GM12878 (cell line): ENCODE measurements around the gene KCNC4. TPM values are rescaled to one million over a fixed set of nuclear protein-coding genes. Genes with fewer than 3 reads are reported as not detected.

ENCODE experiments used
- ATAC-seq: fragments of 200-7000 bp; cut with Tn5 transposase; 3 replicates; pipeline ENCODE4 v1.9.1; 2020; ENCODE audit warnings: mild to moderate bottlenecking, moderate library complexity
- BruUV-seq: library from RNA; stranded (reverse); fragments of 400-500 nt; replicated peaks from 2 replicates; lab custom pipeline; 2021; lab: Mats Ljungman, UMichigan
- CTCF ChIA-PET: fragments of 300-600 bp; sonication (Branson Sonifier 250); formaldehyde crosslinking; extraction: SDS; loops from one replicate; lab custom pipeline; 2021; ENCODE audit warnings: inconsistent platforms; lab: Yijun Ruan, JAX
- POLR2A ChIA-PET: fragments of 350-600 bp; formaldehyde crosslinking; extraction: SDS; loops from one replicate; lab custom pipeline; 2021; ENCODE audit warnings: inconsistent platforms; lab: Charles Lee
- RAD21 ChIA-PET: fragments of 300-600 bp; sonication (Branson Sonifier 250); formaldehyde crosslinking; loops from one replicate; lab custom pipeline; 2023; ENCODE audit warnings: antibody characterized with exemption; ENCODE audit not compliant: unreplicated experiment; lab: Charles Lee
- SMC1A ChIA-PET: fragments of 300-600 bp; sonication (Branson Sonifier 250); formaldehyde crosslinking; loops from one replicate; lab custom pipeline; 2023; ENCODE audit not compliant: unreplicated experiment, uncharacterized antibody; lab: Charles Lee
- DNase-seq: peaks from one replicate; pipeline ENCODE4 v3.0.0-alpha.2; 2011; ENCODE audit warnings: low read depth, low spot score
- FAIRE-seq: peaks from 3 replicates; lab custom pipeline; 2011; peaks lifted over from hg19 to GRCh38; lab: Jason Lieb, UNC
- H2AFZ ChIP-seq: 2 replicates; pipeline ENCODE4 v1.6.0; 2011; ENCODE audit warnings: low read depth, low read length, control low read depth; ENCODE audit not compliant: control insufficient read depth
- H3K27ac ChIP-seq: 2 replicates; pipeline ENCODE4 v1.5.1; 2011; ENCODE audit warnings: control low read depth; ENCODE audit not compliant: control insufficient read depth, insufficient read depth
- H3K27me3 ChIP-seq, 2 experiments: replicated peaks in 1 of 2; 2 replicates each; pipeline versions ENCODE4 v1.6.0 to v1.6.1; 2011; ENCODE audit warnings: low read length in 1 of 2; ENCODE audit not compliant: control insufficient read depth in 2 of 2, insufficient read depth in 2 of 2
- H3K36me3 ChIP-seq, 2 experiments: 2 replicates each; pipeline ENCODE4 v1.5.1; 2011; ENCODE audit warnings: low read length in 1 of 2; ENCODE audit not compliant: control insufficient read depth in 2 of 2, insufficient read depth in 2 of 2
- H3K4me1 ChIP-seq: 2 replicates; pipeline ENCODE4 v1.6.1; 2011; ENCODE audit warnings: mild to moderate bottlenecking, low read length, moderate library complexity, mixed read lengths; ENCODE audit not compliant: control insufficient read depth, insufficient read depth
- H3K4me2 ChIP-seq: 2 replicates; pipeline ENCODE4 v1.6.0; 2011; ENCODE audit warnings: control low read depth; ENCODE audit not compliant: control insufficient read depth, insufficient read depth
- H3K4me3 ChIP-seq: fragments of 200-600 bp; sonication (generic); 2 replicates; pipeline ENCODE4 v1.5.1; 2016
- H3K79me2 ChIP-seq: 2 replicates; pipeline ENCODE4 v1.6.0; 2011; ENCODE audit warnings: low read length; ENCODE audit not compliant: control insufficient read depth, insufficient read depth
- H3K9ac ChIP-seq: 2 replicates; pipeline ENCODE4 v1.8.0; 2011; ENCODE audit warnings: low read length, control low read depth, mixed read lengths; ENCODE audit not compliant: control insufficient read depth, insufficient read depth
- H3K9me3 ChIP-seq: replicated peaks from 3 replicates; pipeline ENCODE4 v1.5.1; 2011; ENCODE audit warnings: mild to moderate bottlenecking, low read length; ENCODE audit not compliant: control insufficient read depth, insufficient read depth
- H4K20me1 ChIP-seq: 2 replicates; pipeline ENCODE4 v1.6.0; 2011; ENCODE audit not compliant: control insufficient read depth, insufficient read depth
- ASH2L ChIP-seq: fragments of 300-600, 200-600 bp; sonication (generic); IDR thresholded peaks from 2 replicates; pipeline ENCODE4 v1.6.1; 2017; ENCODE audit warnings: low read depth, mild to moderate bottlenecking, borderline replicate concordance
- CREM ChIP-seq: IDR thresholded peaks from 2 replicates; pipeline ENCODE4 v1.6.1; 2014; ENCODE audit warnings: antibody characterized with exemption, low read depth
- JUNB ChIP-seq: IDR thresholded peaks from 2 replicates; pipeline ENCODE4 v1.6.1; 2016; ENCODE audit warnings: antibody characterized with exemption, mild to moderate bottlenecking
- KDM1A ChIP-seq: fragments of 200-600 bp; sonication (generic); IDR thresholded peaks from 2 replicates; pipeline ENCODE4 v1.6.1; 2016; ENCODE audit warnings: borderline replicate concordance
- KLF5 ChIP-seq: fragments of 450-650 bp; IDR thresholded peaks from 2 replicates; pipeline ENCODE4 v1.6.1; 2014; ENCODE audit warnings: mild to moderate bottlenecking; ENCODE audit not compliant: partially characterized antibody
- MEF2B ChIP-seq: fragments of 450-650 bp; IDR thresholded peaks from 2 replicates; pipeline ENCODE4 v1.6.1; 2018; ENCODE audit warnings: mild to moderate bottlenecking, moderate library complexity; ENCODE audit not compliant: partially characterized antibody, poor library complexity, severe bottlenecking
- PAX5 ChIP-seq: IDR thresholded peaks from 2 replicates; pipeline ENCODE4 v1.6.1; 2011; ENCODE audit warnings: low read depth, low read length, borderline replicate concordance
- RFX5 ChIP-seq: IDR thresholded peaks from 2 replicates; pipeline ENCODE4 v1.6.1; 2011; ENCODE audit warnings: low read depth, low read length, improper control_type of control experiment
- SMC3 ChIP-seq: IDR thresholded peaks from 2 replicates; pipeline ENCODE4 v1.6.1; 2011; ENCODE audit warnings: low read length, improper control_type of control experiment, borderline replicate concordance
- YY1 ChIP-seq: IDR thresholded peaks from 2 replicates; pipeline ENCODE4 v1.6.1; 2011; ENCODE audit warnings: low read depth, mild to moderate bottlenecking, low read length
- ZNF24 ChIP-seq: fragments of 450-650 bp; IDR thresholded peaks from 2 replicates; pipeline ENCODE4 v1.6.1; 2017; ENCODE audit warnings: antibody characterized with exemption, mild to moderate bottlenecking
- WGBS: methylation state at CpG from one replicate; pipeline ENCODE4 v1.1.6; 2016; ENCODE audit warnings: low lambda C conversion rate; ENCODE audit not compliant: insufficient replicate concordance, insufficient coverage; ENCODE audit errors: missing lambda C conversion rate; 5-methylcytosine and 5-hydroxymethylcytosine counted together
- in situ Hi-C: fragments of 300-500 bp; cut with MboI; formaldehyde crosslinking; loops from 9 replicates; pipeline ENCODE4 v1.14.3; 2018; ENCODE audit warnings: mixed read lengths
- intact Hi-C: fragments of 100-400 bp; cut with micrococcal nuclease; formaldehyde crosslinking; loops from one replicate; pipeline ENCODE4 v1.14.2; 2022; ENCODE audit not compliant: unreplicated experiment
- polyA plus RNA-seq, 11 experiments: library from polyadenylated mRNA; depleted of rRNA in 4 of 11; unstranded in 6 of 11; stranded (reverse) in 5 of 11; fragments of >200 nt; fragmentation: Nextera tagmentation in 4 of 11; fragmentation: Illumina TruSeq in 1 of 11; extraction: Ambion mirVana in 4 of 11; extraction: Trizol in 1 of 11; gene quantifications; 1 replicate in 1 of 11; 2 replicates in 10 of 11; pipeline versions ENCODE4 v1.2.1 to v1.2.3, GENCODE V29; 2011 to 2016; ENCODE audit warnings: inconsistent platforms in 2 of 11, missing spikeins in 2 of 11, low read depth in 1 of 11
- total RNA-seq, 4 experiments: library from RNA; depleted of rRNA in 3 of 4; stranded (reverse); fragments of >200 nt in 3 of 4; fragmentation: Illumina TruSeq in 1 of 4; extraction: Trizol in 1 of 4; gene quantifications; 2 replicates each; pipeline versions ENCODE4 v1.2.1 to v1.2.3, GENCODE V29; 2013 to 2021
- TF ChIP-seq, protein P1 (sequence below): fragments of 450-650 bp; conservative IDR thresholded peaks from 2 replicates; pipeline ENCODE4 v1.6.1; 2017; ENCODE audit warnings: mild to moderate bottlenecking, moderate library complexity
- TF ChIP-seq, protein P2 (sequence below): IDR thresholded peaks from 2 replicates; pipeline ENCODE4 v1.6.1; 2012; ENCODE audit warnings: low read depth, low read length, improper control_type of control experiment
- TF ChIP-seq, protein P3 (sequence below): IDR thresholded peaks from 2 replicates; pipeline ENCODE4 v1.6.1; 2012; ENCODE audit warnings: improper control_type of control experiment, low read depth, low read length; ENCODE audit not compliant: insufficient replicate concordance

KCNC4 gene
- total and polyA plus RNA-seq, 10 of the 15 experiments (the other 5 are each of a cell fraction or from before 2014, with no cell fraction given): 0.06 to 1.7 (median 0.36) TPM

DNA sequence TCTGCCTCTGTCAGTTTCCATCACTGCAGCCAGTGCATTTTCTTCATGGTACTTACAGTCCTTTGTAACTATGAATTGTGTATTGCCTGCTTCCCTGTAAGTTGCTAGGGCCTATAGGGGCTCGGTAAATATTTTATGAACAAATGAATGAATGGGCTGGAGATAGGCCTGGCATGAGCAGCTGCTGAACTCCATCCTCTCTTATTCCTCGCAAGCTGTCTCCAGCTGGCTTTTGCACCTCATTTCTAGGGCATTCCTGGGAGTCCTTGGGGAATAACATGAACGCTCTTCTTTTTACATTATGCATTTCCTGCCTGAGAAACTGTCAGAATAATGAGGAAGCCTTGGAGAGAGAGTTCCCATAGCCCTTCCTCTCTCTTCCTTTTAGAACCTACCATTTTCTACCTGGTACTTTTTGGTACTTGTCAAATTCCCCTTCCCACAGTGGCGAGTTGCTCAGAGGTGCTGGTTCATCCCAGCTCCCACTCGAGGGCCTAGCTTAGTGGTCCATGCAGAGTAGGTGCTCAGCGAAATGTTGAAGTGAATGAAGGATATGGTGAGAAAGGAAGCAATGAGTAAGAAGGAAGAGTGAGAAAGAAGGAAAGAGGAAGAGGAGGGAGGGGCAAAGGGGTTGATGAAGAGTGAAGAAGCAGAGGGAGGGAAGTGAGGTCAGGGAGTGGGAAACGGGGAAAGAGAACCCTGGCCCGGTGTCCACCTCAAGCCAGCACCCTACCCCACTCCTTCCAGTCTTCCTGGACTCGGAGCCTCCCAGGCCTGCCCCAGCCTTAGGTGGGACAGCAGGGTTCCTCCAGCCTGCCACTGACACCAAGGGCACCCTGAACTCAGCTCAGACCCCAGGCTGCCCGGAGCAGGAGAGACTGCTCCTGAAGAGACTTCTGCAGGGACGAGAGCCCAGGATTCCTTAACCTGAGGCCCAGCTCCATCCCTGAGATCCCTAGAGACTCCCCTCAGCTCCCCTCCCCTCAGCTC is 29.6 kb downstream of the KCNC4 start:
- WGBS: 38% methylated on average over 11 of the region's 11 CpGs
- H3K79me2 ChIP-seq: no peaks in the 10 kb centered on the region
- CTCF ChIA-PET: interaction anchor here (1.0 to 9.7 kb wide), 3 partner anchors 31 to 73 kb away, joined by 4 to 58 read pairs (median 8); no protein-coding TSS in a partner anchor
- RAD21 ChIA-PET: interaction anchor here (1.0 to 3.2 kb wide), 7 partner anchors 22 to 99 kb away, joined by 3 to 15 read pairs (median 5); partner anchors contain the start of gene RBM15
- FAIRE-seq: no peak
- H3K27ac ChIP-seq: no peak overlapping the region
- no TSS peak for BruUV-seq
- no peaks in the 10 kb centered on the region; the same call in 1 of the 2 replicates for H4K20me1 ChIP-seq
- ATAC-seq: no peak
- H2AFZ ChIP-seq: no peak overlapping the region
- intact Hi-C loops (no loop called here), in situ Hi-C loops (no loop called here)
- no peak overlapping the region for H3K9ac ChIP-seq
- SMC1A ChIA-PET: interaction anchor here (0.8 to 2.3 kb wide), 6 partner anchors 22 to 70 kb away, joined by 3 to 11 read pairs (median 3); no protein-coding TSS in a partner anchor
- no peak overlapping the region for H3K4me3 ChIP-seq
- H3K36me3 ChIP-seq: no peaks in the 10 kb centered on the region
- H3K4me2 ChIP-seq: no peak overlapping the region
- POLR2A ChIA-PET: interaction anchor here (1.8 kb wide), 1 partner anchor 24 kb away, joined by 6 read pairs; no protein-coding TSS in a partner anchor
- H3K9me3 ChIP-seq: no peaks in the 10 kb centered on the region
- no peak for DNase-seq
- H3K27me3 ChIP-seq: no peaks in the 10 kb centered on the region; a peak in 1 of 4 replicates
- peaks cover 31% of the 10 kb centered on the region for H3K4me1 ChIP-seq
- no peak for TF ChIP-seq PAX5
- peak; percentile 47; the same call in 1 of the 2 replicates for TF ChIP-seq ZNF24
- TF ChIP-seq KLF5: no peak
- peak; percentile 54 for TF ChIP-seq MEF2B
- no peak for TF ChIP-seq KDM1A
- no peak for TF ChIP-seq CREM
- TF ChIP-seq ASH2L: no peak
- no peak for TF ChIP-seq JUNB
- no peak for TF ChIP-seq YY1
- TF ChIP-seq SMC3: no peak
- TF ChIP-seq, protein P1, sequence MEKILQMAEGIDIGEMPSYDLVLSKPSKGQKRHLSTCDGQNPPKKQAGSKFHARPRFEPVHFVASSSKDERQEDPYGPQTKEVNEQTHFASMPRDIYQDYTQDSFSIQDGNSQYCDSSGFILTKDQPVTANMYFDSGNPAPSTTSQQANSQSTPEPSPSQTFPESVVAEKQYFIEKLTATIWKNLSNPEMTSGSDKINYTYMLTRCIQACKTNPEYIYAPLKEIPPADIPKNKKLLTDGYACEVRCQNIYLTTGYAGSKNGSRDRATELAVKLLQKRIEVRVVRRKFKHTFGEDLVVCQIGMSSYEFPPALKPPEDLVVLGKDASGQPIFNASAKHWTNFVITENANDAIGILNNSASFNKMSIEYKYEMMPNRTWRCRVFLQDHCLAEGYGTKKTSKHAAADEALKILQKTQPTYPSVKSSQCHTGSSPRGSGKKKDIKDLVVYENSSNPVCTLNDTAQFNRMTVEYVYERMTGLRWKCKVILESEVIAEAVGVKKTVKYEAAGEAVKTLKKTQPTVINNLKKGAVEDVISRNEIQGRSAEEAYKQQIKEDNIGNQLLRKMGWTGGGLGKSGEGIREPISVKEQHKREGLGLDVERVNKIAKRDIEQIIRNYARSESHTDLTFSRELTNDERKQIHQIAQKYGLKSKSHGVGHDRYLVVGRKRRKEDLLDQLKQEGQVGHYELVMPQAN: no peak
- TF ChIP-seq RFX5: no peak
- TF ChIP-seq, protein P2, sequence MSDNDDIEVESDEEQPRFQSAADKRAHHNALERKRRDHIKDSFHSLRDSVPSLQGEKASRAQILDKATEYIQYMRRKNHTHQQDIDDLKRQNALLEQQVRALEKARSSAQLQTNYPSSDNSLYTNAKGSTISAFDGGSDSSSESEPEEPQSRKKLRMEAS: no peak
- TF ChIP-seq, protein P3, sequence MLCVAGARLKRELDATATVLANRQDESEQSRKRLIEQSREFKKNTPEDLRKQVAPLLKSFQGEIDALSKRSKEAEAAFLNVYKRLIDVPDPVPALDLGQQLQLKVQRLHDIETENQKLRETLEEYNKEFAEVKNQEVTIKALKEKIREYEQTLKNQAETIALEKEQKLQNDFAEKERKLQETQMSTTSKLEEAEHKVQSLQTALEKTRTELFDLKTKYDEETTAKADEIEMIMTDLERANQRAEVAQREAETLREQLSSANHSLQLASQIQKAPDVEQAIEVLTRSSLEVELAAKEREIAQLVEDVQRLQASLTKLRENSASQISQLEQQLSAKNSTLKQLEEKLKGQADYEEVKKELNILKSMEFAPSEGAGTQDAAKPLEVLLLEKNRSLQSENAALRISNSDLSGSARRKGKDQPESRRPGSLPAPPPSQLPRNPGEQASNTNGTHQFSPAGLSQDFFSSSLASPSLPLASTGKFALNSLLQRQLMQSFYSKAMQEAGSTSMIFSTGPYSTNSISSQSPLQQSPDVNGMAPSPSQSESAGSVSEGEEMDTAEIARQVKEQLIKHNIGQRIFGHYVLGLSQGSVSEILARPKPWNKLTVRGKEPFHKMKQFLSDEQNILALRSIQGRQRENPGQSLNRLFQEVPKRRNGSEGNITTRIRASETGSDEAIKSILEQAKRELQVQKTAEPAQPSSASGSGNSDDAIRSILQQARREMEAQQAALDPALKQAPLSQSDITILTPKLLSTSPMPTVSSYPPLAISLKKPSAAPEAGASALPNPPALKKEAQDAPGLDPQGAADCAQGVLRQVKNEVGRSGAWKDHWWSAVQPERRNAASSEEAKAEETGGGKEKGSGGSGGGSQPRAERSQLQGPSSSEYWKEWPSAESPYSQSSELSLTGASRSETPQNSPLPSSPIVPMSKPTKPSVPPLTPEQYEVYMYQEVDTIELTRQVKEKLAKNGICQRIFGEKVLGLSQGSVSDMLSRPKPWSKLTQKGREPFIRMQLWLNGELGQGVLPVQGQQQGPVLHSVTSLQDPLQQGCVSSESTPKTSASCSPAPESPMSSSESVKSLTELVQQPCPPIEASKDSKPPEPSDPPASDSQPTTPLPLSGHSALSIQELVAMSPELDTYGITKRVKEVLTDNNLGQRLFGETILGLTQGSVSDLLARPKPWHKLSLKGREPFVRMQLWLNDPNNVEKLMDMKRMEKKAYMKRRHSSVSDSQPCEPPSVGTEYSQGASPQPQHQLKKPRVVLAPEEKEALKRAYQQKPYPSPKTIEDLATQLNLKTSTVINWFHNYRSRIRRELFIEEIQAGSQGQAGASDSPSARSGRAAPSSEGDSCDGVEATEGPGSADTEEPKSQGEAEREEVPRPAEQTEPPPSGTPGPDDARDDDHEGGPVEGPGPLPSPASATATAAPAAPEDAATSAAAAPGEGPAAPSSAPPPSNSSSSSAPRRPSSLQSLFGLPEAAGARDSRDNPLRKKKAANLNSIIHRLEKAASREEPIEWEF: peak; percentile 71
